ENCODE results near the gene LMBRD1.
"Not testable (repeated sequence)": the region's sequence is repeated elsewhere in the genome, so short reads cannot be mapped to it uniquely, and the experiment has no call there.

The LMBRD1 gene

GRCh38 chr6:69795469-69796072, 1.2 kb downstream of the LMBRD1 start:
- DNase-seq, result no peak

DNA sequence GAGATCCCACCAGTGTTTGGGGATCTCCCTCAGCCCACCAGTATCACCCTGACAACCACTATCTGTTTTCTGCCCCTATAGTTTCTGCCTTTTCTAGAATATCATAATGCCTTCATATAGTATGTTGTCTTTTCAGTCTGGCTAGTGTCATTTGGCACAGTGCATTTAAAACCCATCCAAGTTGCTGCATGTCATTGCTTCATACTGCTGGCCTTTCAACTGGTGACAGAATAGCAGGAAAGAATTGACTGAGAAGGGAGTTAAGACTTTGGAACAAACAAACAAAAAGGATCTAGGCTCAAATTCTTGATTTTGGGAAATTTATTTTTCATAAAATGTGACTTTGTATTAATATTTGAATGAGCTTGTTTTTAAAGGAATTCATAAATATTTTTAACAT, 4.5 kb downstream of the LMBRD1 start:
- no peak for DNase-seq

GRCh38 chr6:69791065-69791471, 5.7 kb downstream of the LMBRD1 start:
- peak; percentile 21 for DNase-seq

DNA sequence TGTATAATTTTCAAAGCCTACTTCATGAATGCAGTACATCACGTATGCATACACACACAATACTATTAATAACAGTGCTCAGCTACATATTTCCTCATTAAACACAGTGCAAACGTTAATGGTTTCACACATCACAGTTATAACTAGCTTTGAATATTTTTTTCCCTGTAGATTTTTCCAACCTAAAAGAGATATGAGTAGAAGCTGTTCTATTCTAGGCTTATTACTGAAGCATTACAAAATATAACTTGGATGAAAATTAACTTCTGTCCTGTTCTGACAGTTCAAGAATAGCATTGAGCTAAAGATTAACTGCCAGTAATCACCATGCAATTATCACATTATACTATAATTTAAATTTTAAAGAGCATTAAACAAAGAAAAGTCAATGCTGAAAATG, 6.2 kb downstream of the LMBRD1 start:
- no peak for DNase-seq

- no peak for DNase-seq
These were observed 7.2 kb downstream of the LMBRD1 start for GRCh38 chr6:69789578-69789977.

- not testable (repeated sequence) for DNase-seq
These were observed 9.4 kb downstream of the LMBRD1 start for GRCh38 chr6:69787436-69787835.

DNA sequence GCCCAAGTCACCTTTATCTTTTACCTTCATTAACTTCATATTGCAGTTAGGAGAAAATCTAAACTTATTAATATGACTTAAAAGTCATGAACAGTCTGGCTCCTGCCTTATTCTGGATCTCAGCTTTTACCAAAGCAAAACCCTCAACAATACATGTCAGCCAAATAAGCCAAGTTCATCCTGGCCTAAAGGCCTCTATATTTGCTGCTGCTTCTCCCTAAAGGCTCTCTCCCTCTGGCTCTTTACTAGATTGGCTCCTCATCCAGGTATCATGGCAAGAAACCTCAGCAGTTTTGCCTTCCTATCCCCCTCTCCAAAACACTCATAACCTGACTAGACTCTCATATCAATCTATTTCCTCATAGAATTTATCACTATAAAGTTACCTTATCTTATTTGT, 11.1 kb downstream of the LMBRD1 start:
- no peak for DNase-seq

DNA sequence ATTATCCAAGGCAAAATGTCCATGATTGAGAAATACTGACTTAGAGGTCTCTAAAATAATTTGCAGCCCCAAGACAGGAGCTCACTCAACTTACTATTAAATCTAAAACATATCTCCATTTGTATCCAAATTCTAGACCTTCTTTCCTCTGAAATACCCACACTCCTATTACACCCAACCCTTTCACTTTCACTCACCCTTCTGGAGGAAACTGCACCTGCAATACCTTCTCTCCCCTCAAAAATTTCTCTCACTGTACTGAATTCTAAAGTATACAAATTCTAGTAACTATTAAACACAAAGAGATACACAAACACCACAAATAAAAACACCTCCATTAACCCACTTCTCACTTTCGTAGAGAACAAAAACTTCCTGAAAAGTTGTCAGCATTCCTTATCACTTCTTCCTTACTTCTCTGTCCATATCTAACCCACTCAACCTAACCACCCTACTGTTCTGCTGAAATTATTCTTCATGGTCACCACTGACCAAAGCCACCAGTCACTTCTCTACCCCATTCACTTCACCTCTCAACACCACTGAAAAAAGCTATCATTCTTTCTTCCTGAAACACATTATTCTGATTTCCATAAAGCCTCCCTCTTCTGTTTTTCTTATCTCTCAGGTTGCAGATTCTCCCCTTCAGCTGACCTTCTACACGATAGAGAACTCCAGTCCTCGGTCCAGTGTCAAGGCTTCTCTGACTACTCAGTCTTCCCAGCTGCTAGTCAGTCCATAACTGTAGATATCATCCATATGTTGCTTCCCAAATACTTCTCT, 12.0 kb downstream of the LMBRD1 start:
- DNase-seq, result no peak

DNA sequence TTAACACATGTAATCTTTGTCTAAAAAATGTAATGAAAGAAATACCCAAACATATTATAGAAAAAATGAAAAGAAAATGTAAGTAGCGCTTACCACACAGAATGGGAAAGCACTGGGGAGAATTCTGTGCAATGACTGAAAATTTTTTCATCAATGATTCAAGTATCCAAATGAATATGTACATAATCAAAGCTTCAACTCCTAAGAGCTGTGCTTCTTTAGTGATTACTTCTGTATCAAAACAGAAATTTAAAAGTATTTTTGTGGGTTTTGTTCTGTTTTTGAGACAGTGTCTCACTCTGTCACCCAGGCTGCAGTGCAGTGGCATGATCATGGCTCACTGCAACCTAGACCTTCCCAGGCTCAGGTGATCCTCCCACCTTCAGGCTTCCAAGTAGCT, 13.7 kb downstream of the LMBRD1 start:
- DNase-seq, result no peak

DNA sequence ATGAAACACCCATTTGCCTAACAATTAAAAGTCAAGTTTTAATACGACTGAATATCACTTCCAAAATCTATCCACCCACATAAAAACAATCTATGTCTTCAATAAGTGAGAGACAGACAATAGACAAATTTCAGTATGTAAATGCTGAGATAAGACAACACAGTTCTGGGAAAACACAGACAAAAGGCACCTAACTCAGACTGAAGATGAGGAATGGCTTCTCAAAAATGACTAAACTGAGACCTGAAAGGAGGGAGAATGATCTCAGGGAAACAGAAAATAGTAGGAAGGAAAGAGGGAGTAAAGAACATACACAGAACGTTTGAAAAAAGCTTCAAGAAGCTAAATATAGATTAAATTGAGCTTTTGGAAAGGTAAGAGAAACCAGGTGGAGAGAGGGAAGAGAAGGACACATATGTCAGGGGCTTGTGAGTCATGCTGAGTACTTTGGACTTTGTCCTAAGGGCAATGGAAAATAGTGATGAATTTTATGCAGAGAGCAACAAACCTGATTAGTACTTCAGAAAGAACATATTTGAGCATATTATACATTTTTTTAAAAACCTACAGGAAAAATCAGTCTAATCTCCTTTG, 16.1 kb downstream of the LMBRD1 start:
- no peak for DNase-seq

DNA sequence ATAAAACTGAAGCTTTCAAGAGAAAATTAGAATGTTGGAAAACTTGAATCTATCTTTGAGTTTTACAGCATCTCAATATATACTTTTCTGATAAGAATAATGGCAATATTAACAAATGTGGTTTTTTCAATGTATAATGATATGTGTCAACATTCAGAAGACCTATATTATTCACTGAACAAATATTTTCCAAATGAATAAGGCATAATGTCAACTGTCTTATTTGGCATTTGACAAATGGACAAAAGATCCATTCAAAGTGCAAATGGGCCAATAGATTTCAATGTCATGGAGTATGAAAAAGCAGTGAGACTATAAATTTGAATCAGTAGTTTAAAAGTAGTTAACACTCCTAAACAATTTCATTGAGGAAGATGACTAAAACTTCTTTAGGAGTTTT, 20.9 kb downstream of the LMBRD1 start:
- DNase-seq, result no peak

- no peak for DNase-seq
These were observed 21.3 kb downstream of the LMBRD1 start for GRCh38 chr6:69775585-69775849.

GRCh38 chr6:69774740-69775584, 21.8 kb downstream of the LMBRD1 start:
- no peak for DNase-seq

DNA sequence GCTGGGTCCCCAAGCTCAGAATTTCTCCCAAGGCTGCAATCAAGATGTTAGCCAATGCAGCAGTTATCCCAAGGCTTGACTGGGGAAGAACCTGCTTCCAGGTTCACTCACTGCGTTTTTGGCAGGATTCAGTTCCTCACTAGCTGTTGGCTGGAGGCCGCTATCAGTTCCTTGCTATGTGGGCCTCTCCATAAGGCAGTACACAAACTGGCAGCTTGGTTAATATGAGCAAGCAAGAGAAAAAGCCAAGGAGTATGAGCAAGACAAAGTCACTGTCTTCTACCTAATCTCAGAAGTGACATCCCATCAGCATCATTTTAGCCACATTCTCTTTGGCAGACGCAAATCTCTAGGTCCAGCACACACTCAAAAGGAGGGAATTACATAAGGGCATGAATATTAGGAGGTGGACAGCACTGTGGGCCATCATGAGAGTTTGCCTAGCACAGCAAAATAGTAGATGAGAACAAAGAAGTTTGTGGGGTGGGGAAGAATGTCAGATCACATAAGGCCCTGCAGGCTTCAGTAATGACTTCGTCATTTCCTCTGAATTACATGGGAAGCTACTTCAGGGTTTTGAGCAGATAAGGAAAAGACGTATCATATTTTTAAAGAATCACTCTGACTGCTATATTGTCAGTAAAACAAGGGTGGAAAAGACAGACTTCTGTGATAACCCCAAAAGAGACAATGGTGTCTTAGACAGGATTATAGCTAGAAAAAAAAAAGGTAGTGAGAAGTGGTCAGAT, 25.5 kb downstream of the LMBRD1 start:
- DNase-seq, result no peak

- DNase-seq, result no peak
These were observed 28.1 kb downstream of the LMBRD1 start for GRCh38 chr6:69768664-69769063.

GRCh38 chr6:69763763-69764162, 33.0 kb downstream of the LMBRD1 start:
- DNase-seq, result no peak

DNA sequence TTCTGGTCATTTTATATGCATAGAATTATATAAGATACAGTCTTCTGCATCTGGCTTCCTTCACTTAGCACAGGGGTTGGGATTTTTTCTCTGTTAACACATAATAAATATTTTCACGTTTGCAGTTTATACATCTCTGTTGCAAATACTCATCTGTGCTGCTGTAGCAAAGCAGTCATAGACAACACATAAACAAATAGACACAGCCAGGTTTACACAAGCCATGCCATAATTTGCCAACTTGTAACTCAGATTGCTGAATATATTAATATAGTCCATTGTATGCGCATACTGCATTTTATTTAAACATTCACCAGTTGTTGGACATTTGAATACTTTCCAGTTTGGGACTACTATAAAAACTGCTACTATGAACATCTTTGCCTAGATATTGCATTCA, 35.0 kb downstream of the LMBRD1 start:
- no peak for DNase-seq

DNA sequence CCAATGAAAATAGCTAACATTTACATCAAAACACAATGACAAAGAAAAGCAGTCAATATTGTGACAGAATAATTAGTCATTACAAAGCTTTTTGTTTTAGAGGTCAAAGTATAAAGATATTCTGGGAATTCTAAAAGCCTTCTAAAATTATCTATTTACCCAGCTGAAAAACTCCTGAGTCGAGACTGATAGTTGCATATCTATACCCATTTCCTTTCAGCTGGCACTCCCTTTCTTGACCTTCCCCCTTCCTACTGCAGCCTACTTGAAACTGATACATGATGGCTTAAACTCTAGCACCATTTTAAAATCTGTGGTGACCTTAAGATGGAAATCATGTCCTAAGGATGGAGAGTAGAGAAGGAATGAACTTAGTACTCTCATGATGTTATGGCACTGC, 38.6 kb downstream of the LMBRD1 start:
- no peak for DNase-seq

- DNase-seq, result no peak
These were observed 39.9 kb downstream of the LMBRD1 start for GRCh38 chr6:69756907-69757306.

- no peak for DNase-seq
These were observed 40.4 kb downstream of the LMBRD1 start for GRCh38 chr6:69756366-69756765.

DNA sequence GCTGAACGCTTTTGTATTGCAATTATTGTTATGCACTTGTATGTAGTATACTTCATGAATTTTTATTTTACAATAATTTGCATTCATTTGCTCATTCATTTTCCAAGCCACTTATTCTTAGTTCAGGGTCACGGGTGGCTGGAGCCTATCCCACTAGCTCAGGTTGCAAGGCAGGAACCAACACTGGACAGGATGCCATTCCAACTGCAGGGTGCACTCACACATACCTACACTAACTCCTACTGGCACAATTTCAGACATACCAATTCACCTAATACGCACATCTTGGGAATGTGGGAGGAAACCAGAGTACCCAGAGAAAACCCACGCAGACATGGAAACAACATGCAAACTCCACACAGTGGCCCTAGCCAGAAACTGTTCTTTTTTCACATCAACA, 61.8 kb downstream of the LMBRD1 start:
- DNase-seq, result peak; percentile 4

GRCh38 chr6:69732640-69733039, 64.2 kb downstream of the LMBRD1 start:
- DNase-seq, result peak; percentile 15

DNA sequence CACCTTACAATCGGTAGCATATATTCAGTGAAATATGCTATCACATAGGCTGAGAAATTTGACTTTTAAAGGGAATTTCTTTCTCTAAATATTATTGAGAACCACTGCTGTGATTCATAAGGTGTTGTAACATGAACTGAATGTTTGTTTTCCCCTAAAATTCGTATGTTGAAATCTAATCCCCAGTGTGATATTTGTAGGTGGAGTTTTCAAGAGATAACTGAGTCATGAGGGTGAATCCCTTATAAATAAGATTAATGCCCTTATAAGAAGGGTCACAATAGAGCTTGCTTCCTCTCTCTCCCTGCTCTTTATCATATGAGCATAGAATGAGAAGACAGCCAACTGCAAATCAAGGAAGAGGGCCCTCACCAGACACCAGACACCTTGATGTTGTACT, 64.8 kb downstream of the LMBRD1 start:
- no peak for DNase-seq

All from fibroblast of skin of right biceps (primary cell).